Neural progenitor cell (in vitro differentiated cells): ENCODE results near the gene RAD1. TPM values are rescaled to one million over a fixed set of nuclear protein-coding genes. Genes with fewer than 3 reads are reported as not detected.

Source experiments
- DNase-seq: peaks from one replicate; pipeline ENCODE4 v3.0.0-alpha.2; 2016; ENCODE audit warnings: low spot score
- H2AFZ ChIP-seq: fragments of 200-600 bp; sonication (generic); replicated peaks from 2 replicates; pipeline ENCODE4 v1.6.1; 2016; ENCODE audit warnings: antibody characterized with exemption
- H3F3A ChIP-seq: fragments of 200-600 bp; sonication (generic); 2 replicates; pipeline ENCODE4 v1.6.1; 2016; ENCODE audit warnings: antibody characterized with exemption, low read depth
- H3K27ac ChIP-seq: fragments of 200-600 bp; sonication (generic); 2 replicates; pipeline ENCODE4 v1.5.1; 2016; ENCODE audit warnings: mild to moderate bottlenecking
- H3K27me3 ChIP-seq: fragments of 200-600 bp; sonication (generic); 2 replicates; pipeline ENCODE4 v1.6.1; 2016; ENCODE audit warnings: mild to moderate bottlenecking, moderate library complexity
- H3K36me3 ChIP-seq: fragments of 200-600 bp; sonication (generic); 2 replicates; pipeline ENCODE4 v1.5.1; 2016
- H3K4me1 ChIP-seq: fragments of 200-600 bp; sonication (generic); 2 replicates; pipeline ENCODE4 v1.6.1; 2016; ENCODE audit warnings: mixed run types
- H3K4me2 ChIP-seq: fragments of 200-600 bp; sonication (generic); 2 replicates; pipeline ENCODE4 v1.6.1; 2016
- H3K4me3 ChIP-seq: fragments of 200-600 bp; sonication (generic); 2 replicates; pipeline ENCODE4 v1.5.1; 2016
- H3K79me2 ChIP-seq: fragments of 200-600 bp; sonication (generic); 2 replicates; pipeline ENCODE4 v1.6.1; 2016; ENCODE audit warnings: low read depth
- H3K9ac ChIP-seq: fragments of 200-600 bp; sonication (generic); 2 replicates; pipeline ENCODE4 v1.6.1; 2016
- H3K9me3 ChIP-seq: fragments of 200-600 bp; sonication (generic); 2 replicates; pipeline ENCODE4 v1.5.1; 2016; ENCODE audit warnings: low read depth
- H4K20me1 ChIP-seq: fragments of 200-600 bp; sonication (generic); 2 replicates; pipeline ENCODE4 v1.6.1; 2016; ENCODE audit warnings: low read depth
- H3K27ac Mint-ChIP-seq: 3 replicates; pipeline ENCODE4 v1.8.0; 2021; ENCODE audit warnings: mixed read lengths
- H3K27me3 Mint-ChIP-seq: 2 replicates; pipeline ENCODE4 v1.8.0; 2022; ENCODE audit warnings: low read depth, mild to moderate bottlenecking, inconsistent platforms, moderate library complexity, mixed read lengths; ENCODE audit not compliant: insufficient read depth
- H3K36me3 Mint-ChIP-seq: 3 replicates; pipeline ENCODE4 v1.8.0; 2021; ENCODE audit warnings: mixed read lengths
- H3K4me1 Mint-ChIP-seq: 3 replicates; pipeline ENCODE4 v1.8.0; 2021; ENCODE audit warnings: mixed read lengths
- H3K4me3 Mint-ChIP-seq: 3 replicates; pipeline ENCODE4 v1.8.0; 2021; ENCODE audit warnings: mild to moderate bottlenecking, moderate library complexity, mixed read lengths
- H3K9me3 Mint-ChIP-seq: 3 replicates; pipeline ENCODE4 v1.8.0; 2020; ENCODE audit warnings: mixed read lengths
- CTCF ChIP-seq: fragments of 200-600 bp; sonication (generic); IDR thresholded peaks from 2 replicates; pipeline ENCODE4 v1.5.1; 2017; ENCODE audit warnings: antibody characterized with exemption, mild to moderate bottlenecking
- EZH2 ChIP-seq: fragments of 200-600 bp; sonication (generic); IDR thresholded peaks from 2 replicates; pipeline ENCODE4 v1.6.1; 2017; ENCODE audit warnings: antibody characterized with exemption, mild to moderate bottlenecking, moderate library complexity
- EZH2phosphoT487 ChIP-seq: fragments of 200-600 bp; sonication (generic); IDR thresholded peaks from 2 replicates; pipeline ENCODE4 v1.6.1; 2017; ENCODE audit warnings: antibody characterized with exemption
- total RNA-seq: library from RNA; depleted of rRNA; stranded (reverse); fragments of >200 nt; gene quantifications from 2 replicates; pipeline ENCODE4 v1.2.3, GENCODE V29; 2015; ENCODE audit warnings: low replicate concordance

RAD1 gene
- total RNA-seq, 1 donor from 2014 or later: 40.6 TPM

- no peaks in the 10 kb centered on the region for H3K27me3 Mint-ChIP-seq
- Histone ChIP-seq H3K36me3 (peaks cover 20% of the 10 kb centered on the region), H4K20me1 (peaks cover 15% of the 10 kb centered on the region), H3K79me2 (peaks cover 30% of the 10 kb centered on the region), H3K27me3 (no peaks in the 10 kb centered on the region), H3K4me1 (peaks cover 13% of the 10 kb centered on the region), H3K9me3 (no peaks in the 10 kb centered on the region), H3K9ac (no peak overlapping the region), H3K27ac (no peak overlapping the region), H3K4me2 (no peak overlapping the region), H3K4me3 (no peak overlapping the region), H3F3A (peaks cover 62% of the 10 kb centered on the region), H2AFZ (no peak overlapping the region)
- no peaks in the 10 kb centered on the region for H3K9me3 Mint-ChIP-seq
- no peak overlapping the region for H3K4me3 Mint-ChIP-seq
- no peak for TF ChIP-seq CTCF
- TF ChIP-seq EZH2: no peak
- TF ChIP-seq EZH2phosphoT487: no peak
- DNase-seq: no peak
- H3K4me1 Mint-ChIP-seq: peaks cover 20% of the 10 kb centered on the region
- H3K36me3 Mint-ChIP-seq: peaks cover 15% of the 10 kb centered on the region
- H3K27ac Mint-ChIP-seq: no peak overlapping the region
Observed at GRCh38 chr5:34927785-34928184, 12.5 kb upstream of the RAD1 start.

- Histone ChIP-seq H3K4me1 (peaks cover 13% of the 10 kb centered on the region), H3K79me2 (peaks cover 22% of the 10 kb centered on the region), H2AFZ (no peak overlapping the region), H3K9me3 (no peaks in the 10 kb centered on the region), H3K4me2 (no peak overlapping the region), H3F3A (peaks cover 67% of the 10 kb centered on the region), H3K36me3 (peaks cover 29% of the 10 kb centered on the region), H3K9ac (no peak overlapping the region), H4K20me1 (peaks cover 17% of the 10 kb centered on the region), H3K27ac (no peak overlapping the region), H3K27me3 (no peaks in the 10 kb centered on the region), H3K4me3 (no peak overlapping the region)
- Mint-ChIP-seq H3K4me3 (no peak overlapping the region), H3K4me1 (peaks cover 15% of the 10 kb centered on the region), H3K9me3 (no peaks in the 10 kb centered on the region), H3K27me3 (peaks cover under 1% of the 10 kb centered on the region), H3K27ac (no peak overlapping the region), H3K36me3 (peaks cover 17% of the 10 kb centered on the region)
- TF ChIP-seq EZH2 (no peak), EZH2phosphoT487 (no peak), CTCF (no peak)
- DNase-seq: no peak
Observed at GRCh38 chr5:34926318-34926888, 11.1 kb upstream of the RAD1 start.

GRCh38 chr5:34924462-34924765 lies 9.1 kb upstream of the RAD1 start:
- TF ChIP-seq EZH2: no peak
- TF ChIP-seq CTCF: no peak
- TF ChIP-seq EZH2phosphoT487: no peak
- H3K27me3 Mint-ChIP-seq: peaks cover 4% of the 10 kb centered on the region
- H3K4me3 Mint-ChIP-seq: no peak overlapping the region
- H3K36me3 ChIP-seq: peaks cover 44% of the 10 kb centered on the region
- peaks cover 6% of the 10 kb centered on the region for H3K4me1 Mint-ChIP-seq
- H3F3A ChIP-seq: peaks cover 57% of the 10 kb centered on the region
- H3K4me3 ChIP-seq: no peak overlapping the region
- no peaks in the 10 kb centered on the region for H3K27me3 ChIP-seq
- peaks cover 5% of the 10 kb centered on the region for H4K20me1 ChIP-seq
- no peaks in the 10 kb centered on the region for H3K9me3 Mint-ChIP-seq
- H3K79me2 ChIP-seq: peaks cover 26% of the 10 kb centered on the region
- H3K9ac ChIP-seq: no peak overlapping the region
- no peak overlapping the region for H3K4me2 ChIP-seq
- H3K9me3 ChIP-seq: no peaks in the 10 kb centered on the region
- peaks cover 19% of the 10 kb centered on the region for H3K36me3 Mint-ChIP-seq
- H3K27ac Mint-ChIP-seq: no peak overlapping the region
- H2AFZ ChIP-seq: no peak overlapping the region
- peaks cover 4% of the 10 kb centered on the region for H3K4me1 ChIP-seq
- DNase-seq: no peak
- no peak overlapping the region for H3K27ac ChIP-seq
